HepG2 (cell line): ENCODE data around the gene SUSD6. TPM values are rescaled to one million over a fixed set of nuclear protein-coding genes. Genes with fewer than 3 reads are reported as not detected.

Experiments used
- AKAP8 ChIP-seq: sonication (generic); formaldehyde crosslinking; IDR thresholded peaks from 2 replicates; pipeline ENCODE4 v1.5.1; 2020; ENCODE audit warnings: mild to moderate bottlenecking, missing genetic modification reagents
- CSRNP1 ChIP-seq: sonication (generic); formaldehyde crosslinking; IDR thresholded peaks from 2 replicates; pipeline ENCODE4 v1.8.1; 2023; ENCODE audit warnings: mild to moderate bottlenecking, missing genetic modification reagents
- FOSL2 ChIP-seq: sonication (generic); formaldehyde crosslinking; IDR thresholded peaks from 2 replicates; pipeline ENCODE4 v1.4.0; 2020; ENCODE audit warnings: missing genetic modification reagents
- IKZF4 ChIP-seq: sonication (generic); formaldehyde crosslinking; IDR thresholded peaks from 2 replicates; pipeline ENCODE4 v1.5.1; 2020; ENCODE audit warnings: borderline replicate concordance, mild to moderate bottlenecking, low read depth, missing genetic modification reagents; ENCODE audit errors: not compliant biosample characterization
- MED1 ChIP-seq: sonication (generic); formaldehyde crosslinking; IDR thresholded peaks from 2 replicates; pipeline ENCODE4 v1.4.0; 2020; ENCODE audit warnings: missing genetic modification reagents
- MTA1 ChIP-seq: sonication (generic); formaldehyde crosslinking; IDR thresholded peaks from 2 replicates; pipeline ENCODE4 v1.4.0; 2020; ENCODE audit warnings: missing genetic modification reagents, mild to moderate bottlenecking, borderline replicate concordance
- MYC ChIP-seq: sonication (generic); formaldehyde crosslinking; IDR thresholded peaks from 2 replicates; pipeline ENCODE4 v1.9.0; 2021; ENCODE audit warnings: missing genetic modification reagents, borderline replicate concordance
- POGZ ChIP-seq: sonication (generic); formaldehyde crosslinking; IDR thresholded peaks from 2 replicates; pipeline ENCODE4 v1.4.0; 2020; ENCODE audit warnings: mild to moderate bottlenecking, missing genetic modification reagents
- RXRA ChIP-seq: sonication (generic); formaldehyde crosslinking; IDR thresholded peaks from 2 replicates; pipeline ENCODE4 v1.5.1; 2020; ENCODE audit warnings: missing genetic modification reagents
- YY1 ChIP-seq: IDR thresholded peaks from 2 replicates; pipeline ENCODE4 v1.6.1; 2011; ENCODE audit warnings: low read length, low read depth, moderate library complexity, mild to moderate bottlenecking; ENCODE audit not compliant: insufficient read depth, insufficient replicate concordance
- ZNF121 ChIP-seq: sonication (generic); formaldehyde crosslinking; IDR thresholded peaks from 2 replicates; pipeline ENCODE4 v1.5.0; 2020; ENCODE audit warnings: mild to moderate bottlenecking, missing genetic modification reagents
- ZNF609 ChIP-seq: sonication (generic); formaldehyde crosslinking; IDR thresholded peaks from 2 replicates; pipeline ENCODE4 v1.4.0; 2020; ENCODE audit warnings: mild to moderate bottlenecking, missing genetic modification reagents, borderline replicate concordance
- polyA plus RNA-seq, 8 experiments: library from polyadenylated mRNA; depleted of rRNA in 3 of 8; stranded (reverse) in 7 of 8; unstranded in 1 of 8; fragments of >200 nt; fragmentation: Illumina TruSeq in 4 of 8; extraction: Trizol in 4 of 8; gene quantifications; 2 replicates each; pipeline versions ENCODE4 v1.2.1 to v1.2.3, GENCODE V29; 2011 to 2016; ENCODE audit warnings: low read depth in 4 of 8, missing spikeins in 1 of 8, mixed read lengths in 1 of 8; ENCODE audit not compliant: insufficient read depth in 1 of 8
- total RNA-seq, 5 experiments: library from RNA; depleted of rRNA; stranded (reverse); fragments of >200 nt; fragmentation: Illumina TruSeq; extraction: Trizol; gene quantifications; 2 replicates each; pipeline ENCODE4 v1.2.3, GENCODE V29; 2016; ENCODE audit warnings: low read depth in 1 of 5
- TF ChIP-seq, protein P1 (sequence below): fragments of 450-650 bp; IDR thresholded peaks from 2 replicates; pipeline ENCODE4 v1.6.1; 2017
- TF ChIP-seq, protein P2 (sequence below): IDR thresholded peaks from 2 replicates; pipeline ENCODE4 v1.6.1; 2016; ENCODE audit warnings: control low read depth
- TF ChIP-seq, protein P3 (sequence below), 2 experiments: IDR thresholded peaks; 2 replicates each; pipeline ENCODE4 v1.6.1; 2011 to 2012; ENCODE audit warnings: low read length in 2 of 2, borderline replicate concordance in 1 of 2, low read depth in 1 of 2, mild to moderate bottlenecking in 1 of 2, moderate library complexity in 1 of 2

SUSD6 gene
- total and polyA plus RNA-seq, 2 of the 13 experiments (the other 11 are each of a cell fraction or from before 2014, with no cell fraction given), result 7.2 to 7.4 TPM

GRCh38 chr14:69726761-69727511 lies 115.5 kb downstream of the SUSD6 start (continued):
- TF ChIP-seq, protein P1, sequence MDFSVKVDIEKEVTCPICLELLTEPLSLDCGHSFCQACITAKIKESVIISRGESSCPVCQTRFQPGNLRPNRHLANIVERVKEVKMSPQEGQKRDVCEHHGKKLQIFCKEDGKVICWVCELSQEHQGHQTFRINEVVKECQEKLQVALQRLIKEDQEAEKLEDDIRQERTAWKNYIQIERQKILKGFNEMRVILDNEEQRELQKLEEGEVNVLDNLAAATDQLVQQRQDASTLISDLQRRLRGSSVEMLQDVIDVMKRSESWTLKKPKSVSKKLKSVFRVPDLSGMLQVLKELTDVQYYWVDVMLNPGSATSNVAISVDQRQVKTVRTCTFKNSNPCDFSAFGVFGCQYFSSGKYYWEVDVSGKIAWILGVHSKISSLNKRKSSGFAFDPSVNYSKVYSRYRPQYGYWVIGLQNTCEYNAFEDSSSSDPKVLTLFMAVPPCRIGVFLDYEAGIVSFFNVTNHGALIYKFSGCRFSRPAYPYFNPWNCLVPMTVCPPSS, result no peak
- TF ChIP-seq POGZ (CRISPR knock-in tag), result peak; percentile 30; the same call in 1 of the 2 replicates
- 0 out of 2 replicates have a peak, but pooled peaks have one; percentile 18 for TF ChIP-seq MED1 (CRISPR knock-in tag)
- TF ChIP-seq CSRNP1, result no peak
- TF ChIP-seq YY1, result peak; percentile 33
- no peak for TF ChIP-seq MTA1 (CRISPR knock-in tag)
- TF ChIP-seq, protein P2, sequence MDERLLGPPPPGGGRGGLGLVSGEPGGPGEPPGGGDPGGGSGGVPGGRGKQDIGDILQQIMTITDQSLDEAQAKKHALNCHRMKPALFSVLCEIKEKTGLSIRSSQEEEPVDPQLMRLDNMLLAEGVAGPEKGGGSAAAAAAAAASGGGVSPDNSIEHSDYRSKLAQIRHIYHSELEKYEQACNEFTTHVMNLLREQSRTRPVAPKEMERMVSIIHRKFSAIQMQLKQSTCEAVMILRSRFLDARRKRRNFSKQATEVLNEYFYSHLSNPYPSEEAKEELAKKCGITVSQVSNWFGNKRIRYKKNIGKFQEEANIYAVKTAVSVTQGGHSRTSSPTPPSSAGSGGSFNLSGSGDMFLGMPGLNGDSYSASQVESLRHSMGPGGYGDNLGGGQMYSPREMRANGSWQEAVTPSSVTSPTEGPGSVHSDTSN (CRISPR knock-in tag), result no peak
- peak; percentile 42; the same call in 1 of the 2 replicates for TF ChIP-seq MYC (CRISPR knock-in tag)
- TF ChIP-seq AKAP8, result no peak
- TF ChIP-seq ZNF609 (CRISPR knock-in tag), result no peak
- no peak for TF ChIP-seq FOSL2
- TF ChIP-seq IKZF4 (CRISPR knock-in tag), result no peak
- no peak for TF ChIP-seq ZNF121
- TF ChIP-seq, protein P3, sequence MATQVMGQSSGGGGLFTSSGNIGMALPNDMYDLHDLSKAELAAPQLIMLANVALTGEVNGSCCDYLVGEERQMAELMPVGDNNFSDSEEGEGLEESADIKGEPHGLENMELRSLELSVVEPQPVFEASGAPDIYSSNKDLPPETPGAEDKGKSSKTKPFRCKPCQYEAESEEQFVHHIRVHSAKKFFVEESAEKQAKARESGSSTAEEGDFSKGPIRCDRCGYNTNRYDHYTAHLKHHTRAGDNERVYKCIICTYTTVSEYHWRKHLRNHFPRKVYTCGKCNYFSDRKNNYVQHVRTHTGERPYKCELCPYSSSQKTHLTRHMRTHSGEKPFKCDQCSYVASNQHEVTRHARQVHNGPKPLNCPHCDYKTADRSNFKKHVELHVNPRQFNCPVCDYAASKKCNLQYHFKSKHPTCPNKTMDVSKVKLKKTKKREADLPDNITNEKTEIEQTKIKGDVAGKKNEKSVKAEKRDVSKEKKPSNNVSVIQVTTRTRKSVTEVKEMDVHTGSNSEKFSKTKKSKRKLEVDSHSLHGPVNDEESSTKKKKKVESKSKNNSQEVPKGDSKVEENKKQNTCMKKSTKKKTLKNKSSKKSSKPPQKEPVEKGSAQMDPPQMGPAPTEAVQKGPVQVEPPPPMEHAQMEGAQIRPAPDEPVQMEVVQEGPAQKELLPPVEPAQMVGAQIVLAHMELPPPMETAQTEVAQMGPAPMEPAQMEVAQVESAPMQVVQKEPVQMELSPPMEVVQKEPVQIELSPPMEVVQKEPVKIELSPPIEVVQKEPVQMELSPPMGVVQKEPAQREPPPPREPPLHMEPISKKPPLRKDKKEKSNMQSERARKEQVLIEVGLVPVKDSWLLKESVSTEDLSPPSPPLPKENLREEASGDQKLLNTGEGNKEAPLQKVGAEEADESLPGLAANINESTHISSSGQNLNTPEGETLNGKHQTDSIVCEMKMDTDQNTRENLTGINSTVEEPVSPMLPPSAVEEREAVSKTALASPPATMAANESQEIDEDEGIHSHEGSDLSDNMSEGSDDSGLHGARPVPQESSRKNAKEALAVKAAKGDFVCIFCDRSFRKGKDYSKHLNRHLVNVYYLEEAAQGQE (IDR thresholded peaks at IDR 0.05; ENCODE audit: borderline replicate concordance in 1 of 2, low read depth in 1 of 2, low read length in 2 of 2), result no peak
- peak; percentile 59; the same call in 1 of the 2 replicates for TF ChIP-seq RXRA (CRISPR knock-in tag)
